ENCODE measurements around the gene TBCB. TPM values are rescaled to one million over a fixed set of nuclear protein-coding genes. Genes with fewer than 3 reads are reported as not detected.

Gene TBCB
- polyA plus RNA-seq, 1 experiment = 186 TPM

DNA sequence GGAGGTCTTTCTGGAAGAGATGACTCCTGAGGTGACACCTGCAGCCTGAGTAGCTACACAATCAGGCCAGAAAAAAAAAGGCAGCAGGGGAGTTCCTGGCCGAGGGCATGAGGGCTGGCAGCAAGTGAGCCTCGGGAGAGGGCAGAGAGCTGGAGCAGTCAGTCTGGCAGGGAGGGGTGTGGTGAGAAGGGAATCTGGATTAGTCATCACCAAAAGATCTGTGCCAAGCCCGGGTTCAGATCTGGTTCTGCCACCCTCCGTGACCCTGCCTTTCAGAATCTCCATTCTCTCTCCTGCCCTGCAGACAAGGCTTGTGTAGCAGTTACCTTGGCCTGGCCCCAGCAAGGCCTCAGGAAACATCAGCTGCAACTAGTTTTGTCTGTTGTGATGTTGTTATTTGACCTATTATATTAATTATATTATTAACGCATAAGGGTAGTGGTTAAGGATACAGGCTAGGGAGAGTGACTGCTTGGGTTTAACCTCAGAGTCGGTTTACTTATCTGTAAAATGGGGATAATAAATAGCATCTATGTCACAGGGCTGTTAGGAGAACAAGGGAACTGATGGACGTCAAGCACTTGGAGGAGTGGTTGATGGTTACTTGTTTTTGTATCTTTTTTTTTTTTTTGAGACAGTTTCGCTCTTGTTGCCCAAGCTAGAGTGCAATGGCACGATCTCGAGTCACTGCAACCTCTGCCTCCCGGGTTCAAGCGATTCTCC, 21.9 kb downstream of the TBCB start:
- no peaks in the 10 kb centered on the region for H3K9me3 ChIP-seq (ENCODE audit: control insufficient read depth, insufficient read depth, low read length)
- no peak for DNase-seq (ENCODE audit: low read depth, low spot score)
- POLR2A ChIA-PET = interaction anchor here (0.6 to 1.4 kb wide), 3 partner anchors 9 to 23 kb away, joined by 3 to 4 read pairs (median 3); no protein-coding TSS in a partner anchor
- no peak overlapping the region for H3K27ac ChIP-seq (ENCODE audit: low read depth, low read length)
- H3K27me3 ChIP-seq (ENCODE audit: control insufficient read depth, insufficient read depth, low read length) = peaks cover 2% of the 10 kb centered on the region
- CTCF ChIA-PET = interaction anchor here (3.7 kb wide), 1 partner anchor 9 kb away, joined by 15 read pairs; no protein-coding TSS in a partner anchor
- no peak overlapping the region for H3K4me3 ChIP-seq (ENCODE audit: low read depth, low read length)
- TF ChIP-seq, protein P1, sequence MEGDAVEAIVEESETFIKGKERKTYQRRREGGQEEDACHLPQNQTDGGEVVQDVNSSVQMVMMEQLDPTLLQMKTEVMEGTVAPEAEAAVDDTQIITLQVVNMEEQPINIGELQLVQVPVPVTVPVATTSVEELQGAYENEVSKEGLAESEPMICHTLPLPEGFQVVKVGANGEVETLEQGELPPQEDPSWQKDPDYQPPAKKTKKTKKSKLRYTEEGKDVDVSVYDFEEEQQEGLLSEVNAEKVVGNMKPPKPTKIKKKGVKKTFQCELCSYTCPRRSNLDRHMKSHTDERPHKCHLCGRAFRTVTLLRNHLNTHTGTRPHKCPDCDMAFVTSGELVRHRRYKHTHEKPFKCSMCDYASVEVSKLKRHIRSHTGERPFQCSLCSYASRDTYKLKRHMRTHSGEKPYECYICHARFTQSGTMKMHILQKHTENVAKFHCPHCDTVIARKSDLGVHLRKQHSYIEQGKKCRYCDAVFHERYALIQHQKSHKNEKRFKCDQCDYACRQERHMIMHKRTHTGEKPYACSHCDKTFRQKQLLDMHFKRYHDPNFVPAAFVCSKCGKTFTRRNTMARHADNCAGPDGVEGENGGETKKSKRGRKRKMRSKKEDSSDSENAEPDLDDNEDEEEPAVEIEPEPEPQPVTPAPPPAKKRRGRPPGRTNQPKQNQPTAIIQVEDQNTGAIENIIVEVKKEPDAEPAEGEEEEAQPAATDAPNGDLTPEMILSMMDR (IDR thresholded peaks at IDR 0.05; ENCODE audit: low read depth, low read length) = no peak

DNA sequence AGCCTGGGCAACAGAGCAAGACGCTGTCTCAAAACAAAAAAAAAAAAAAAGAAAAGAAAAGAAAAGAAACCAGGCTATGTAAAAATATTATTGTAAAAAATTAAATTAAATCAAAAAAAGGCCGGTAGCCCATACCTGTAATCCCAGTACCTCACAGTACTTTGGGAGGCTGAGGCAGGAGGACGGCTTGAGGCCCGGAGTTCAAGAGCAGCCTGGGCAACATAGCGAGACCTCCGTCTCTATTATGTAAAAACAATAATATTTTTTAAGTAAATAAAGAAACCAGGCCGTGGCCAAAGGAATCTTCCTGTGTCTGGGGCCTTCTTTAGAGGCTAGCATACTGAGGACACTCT, 23.8 kb downstream of the TBCB start:
- TF ChIP-seq, protein P1 (IDR thresholded peaks at IDR 0.05; ENCODE audit: low read depth, low read length) = no peak
- peaks cover 2% of the 10 kb centered on the region for H3K27me3 ChIP-seq (ENCODE audit: control insufficient read depth, insufficient read depth, low read length)
- DNase-seq (ENCODE audit: low read depth, low spot score) = no peak
- peak overlapping the region; percentile 90 for H3K4me3 ChIP-seq (ENCODE audit: low read depth, low read length)
- ChIA-PET POLR2A (interaction anchor here (0.6 to 2.0 kb wide), 4 partner anchors 11 to 84 kb away, joined by 3 to 21 read pairs (median 3); partner anchors contain the start of gene ZNF565), CTCF (interaction anchor here (3.7 kb wide), 1 partner anchor 11 kb away, joined by 15 read pairs; no protein-coding TSS in a partner anchor)
- no peaks in the 10 kb centered on the region for H3K9me3 ChIP-seq (ENCODE audit: control insufficient read depth, insufficient read depth, low read length)
- H3K27ac ChIP-seq (ENCODE audit: low read depth, low read length) = peak overlapping the region; percentile 73

DNA sequence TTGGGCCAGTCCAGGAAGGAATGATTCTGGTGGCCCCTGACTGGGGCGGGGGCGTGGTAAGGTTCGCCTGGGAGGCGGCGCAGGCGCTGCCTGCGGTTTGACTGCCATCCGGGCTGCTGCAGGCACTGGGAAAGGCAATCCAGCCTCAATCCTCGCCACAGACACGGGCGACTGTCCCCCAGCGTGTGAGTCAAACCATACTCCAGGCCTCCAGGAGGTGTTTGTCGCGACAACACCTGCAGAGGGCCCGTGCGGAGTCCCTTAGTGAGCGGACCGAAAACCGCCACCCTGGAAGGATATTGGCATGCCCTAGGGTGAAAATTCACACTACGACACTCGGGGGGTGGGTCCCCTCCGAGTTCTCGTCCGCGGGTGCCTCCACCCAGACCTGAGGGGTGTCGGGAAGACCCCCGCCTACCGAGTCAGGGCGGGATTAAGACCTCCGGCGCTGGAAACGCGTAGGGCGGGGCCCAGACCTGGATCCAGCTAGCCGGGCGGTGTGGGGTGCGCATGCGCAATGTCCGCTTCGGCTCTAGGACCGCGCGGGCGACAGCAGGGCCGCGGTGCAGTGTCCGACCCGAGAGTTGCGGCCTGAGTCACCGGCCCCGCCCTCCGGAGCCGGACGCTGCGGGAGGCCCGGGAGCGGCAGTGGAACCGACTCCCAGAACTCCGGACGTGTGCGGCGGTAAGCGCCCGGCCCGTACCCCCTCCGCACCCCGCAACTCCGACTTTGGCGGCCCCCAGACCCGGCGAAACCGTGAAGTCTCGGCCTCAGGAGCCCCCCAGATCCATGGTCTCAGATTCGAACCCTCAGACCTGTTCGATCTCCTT, 24.4 kb downstream of the TBCB start, which contains the start of gene CAPNS1:
CAPNS1 (plus strand) TSS at position 594 of the 831 bp plus-strand sequence. CDS start 946 bp downstream, outside the sequence.
- H3K27me3 ChIP-seq (ENCODE audit: control insufficient read depth, insufficient read depth, low read length) = peaks cover 2% of the 10 kb centered on the region
- TF ChIP-seq, protein P1 (IDR thresholded peaks at IDR 0.05; ENCODE audit: low read depth, low read length) = no peak
- no peaks in the 10 kb centered on the region for H3K9me3 ChIP-seq (ENCODE audit: control insufficient read depth, insufficient read depth, low read length)
- DNase-seq (ENCODE audit: low read depth, low spot score) = peak; percentile 86
- peak within 1 kb of the TSS; percentile 96 for H3K27ac ChIP-seq (ENCODE audit: low read depth, low read length)
- peak within 1 kb of the TSS; percentile 90 for H3K4me3 ChIP-seq (ENCODE audit: low read depth, low read length)
- ChIA-PET CTCF (interaction anchor here (1.1 kb wide), 1 partner anchor 12 kb away, joined by 4 read pairs; no protein-coding TSS in a partner anchor), POLR2A (interaction anchor here (0.6 to 2.0 kb wide), 4 partner anchors 10 to 84 kb away, joined by 3 to 21 read pairs (median 3); partner anchors contain the start of gene ZNF565)

DNA sequence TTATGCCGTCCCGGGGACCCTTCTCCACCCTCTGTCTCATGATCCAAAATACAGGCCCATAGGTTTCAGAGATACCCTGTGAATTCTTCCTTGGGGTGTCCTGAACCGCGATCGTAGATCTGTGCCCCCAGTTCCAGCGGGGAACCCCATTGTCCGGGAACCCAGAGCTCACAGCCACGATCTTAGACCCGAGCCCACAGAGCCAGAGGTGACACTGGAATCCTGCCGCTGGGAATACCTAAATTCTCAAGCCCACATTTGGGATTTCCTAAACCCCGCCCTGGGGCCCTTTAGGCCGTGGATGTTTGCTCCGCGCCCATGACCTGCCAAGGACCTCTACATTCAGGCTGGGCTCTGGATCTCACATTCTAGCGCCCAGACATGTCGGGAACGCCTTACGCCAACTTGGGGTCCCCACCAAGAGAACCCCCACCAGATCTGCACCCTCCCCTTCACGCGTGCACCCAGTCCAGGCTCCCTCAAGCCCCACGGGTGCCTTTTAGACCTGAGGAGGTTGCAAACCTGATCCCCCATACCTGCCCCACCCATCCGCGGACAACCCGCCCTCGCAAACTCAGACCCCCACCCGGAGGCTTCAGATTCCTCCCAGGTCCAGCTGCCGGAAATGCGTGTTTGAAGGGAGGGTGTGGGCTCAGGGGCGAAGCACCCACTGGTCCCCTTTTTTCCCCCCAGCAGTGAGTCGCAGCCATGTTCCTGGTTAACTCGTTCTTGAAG, 25.2 kb downstream of the TBCB start:
- POLR2A ChIA-PET = interaction anchor here (1.0 to 2.0 kb wide), 3 partner anchors 10 to 74 kb away, joined by 3 to 21 read pairs (median 3); partner anchors contain the start of gene ZNF565
- DNase-seq (ENCODE audit: low read depth, low spot score) = no peak
- no peaks in the 10 kb centered on the region for H3K9me3 ChIP-seq (ENCODE audit: control insufficient read depth, insufficient read depth, low read length)
- H3K27ac ChIP-seq (ENCODE audit: low read depth, low read length) = peak overlapping the region; percentile 96
- CTCF ChIA-PET = interaction anchor here (0.6 to 1.1 kb wide), 2 partner anchors 13 to 256 kb away, joined by 4 read pairs; no protein-coding TSS in a partner anchor
- H3K27me3 ChIP-seq (ENCODE audit: control insufficient read depth, insufficient read depth, low read length) = no peaks in the 10 kb centered on the region
- H3K4me3 ChIP-seq (ENCODE audit: low read depth, low read length) = peak overlapping the region; percentile 90
- TF ChIP-seq, protein P1 (IDR thresholded peaks at IDR 0.05; ENCODE audit: low read depth, low read length) = no peak
